H1 (cell line): ENCODE measurements around the gene GOLGA2. TPM values are rescaled to one million over a fixed set of nuclear protein-coding genes. Genes with fewer than 3 reads are reported as not detected.

Experiments
- CTCF ChIA-PET: fragments of 300-600 bp; sonication (Branson Sonifier 250); formaldehyde crosslinking; loops from one replicate; lab custom pipeline; 2021; ENCODE audit not compliant: partially characterized antibody; lab: Charles Lee
- POLR2A ChIA-PET: fragments of 300-600 bp; sonication (Branson Sonifier 250); formaldehyde crosslinking; loops from one replicate; lab custom pipeline; 2021; ENCODE audit warnings: inconsistent platforms; ENCODE audit not compliant: partially characterized antibody; lab: Charles Lee
- DNase-seq, 2 experiments: peaks; one replicate each; pipeline versions ENCODE4 v3.0.0 to v3.0.0-alpha.2; 2010 to 2022; ENCODE audit warnings: low spot score in 2 of 2, low read depth in 1 of 2, mixed read lengths in 1 of 2
- FAIRE-seq: peaks from 2 replicates; lab custom pipeline; 2011; peaks lifted over from hg19 to GRCh38; lab: Jason Lieb, UNC
- H2AFZ ChIP-seq: 2 replicates; pipeline ENCODE4 v1.8.1; 2012; ENCODE audit warnings: low read length, inconsistent platforms
- H2AK5ac ChIP-seq: 2 replicates; pipeline ENCODE4 v1.6.1; 2013; ENCODE audit warnings: low read depth, low read length
- H2BK120ac ChIP-seq: replicated peaks from 2 replicates; pipeline ENCODE3; 2013; ENCODE audit warnings: low read depth, low read length, inconsistent platforms
- H2BK12ac ChIP-seq: 2 replicates; pipeline ENCODE4 v1.6.1; 2013; ENCODE audit warnings: low read depth, low read length
- H2BK15ac ChIP-seq: 2 replicates; pipeline ENCODE4 v1.6.1; 2013; ENCODE audit warnings: low read length
- H2BK20ac ChIP-seq: 2 replicates; pipeline ENCODE4 v1.6.1; 2013; ENCODE audit warnings: low read length
- H2BK5ac ChIP-seq: 2 replicates; pipeline ENCODE4 v1.6.1; 2013; ENCODE audit warnings: low read depth, low read length
- H3K14ac ChIP-seq: 2 replicates; pipeline ENCODE4 v1.6.1; 2013; ENCODE audit warnings: inconsistent platforms; ENCODE audit not compliant: insufficient read length
- H3K18ac ChIP-seq: 2 replicates; pipeline ENCODE4 v1.6.1; 2013; ENCODE audit warnings: low read length; ENCODE audit errors: extremely low read depth
- H3K23ac ChIP-seq: 2 replicates; pipeline ENCODE4 v1.6.1; 2013; ENCODE audit warnings: inconsistent platforms; ENCODE audit not compliant: insufficient read length
- H3K23me2 ChIP-seq: 2 replicates; pipeline ENCODE4 v1.6.1; 2013; ENCODE audit warnings: low read depth, low read length
- H3K27ac ChIP-seq: 2 replicates; pipeline ENCODE4 v1.6.1; 2011; ENCODE audit warnings: low read depth, low read length, inconsistent platforms
- H3K27me3 ChIP-seq, 4 experiments: replicated peaks in 1 of 4; 1 replicate in 1 of 4; 2 replicates in 3 of 4; pipeline versions ENCODE4 v1.6.1 to v1.8.1; 2011 to 2013; ENCODE audit warnings: low read length in 3 of 4, mild to moderate bottlenecking in 3 of 4, inconsistent platforms in 2 of 4, mixed read lengths in 2 of 4, moderate library complexity in 1 of 4; ENCODE audit not compliant: control insufficient read depth in 3 of 4, insufficient read depth in 3 of 4; ENCODE audit errors: extremely low read depth in 1 of 4
- H3K36me3 ChIP-seq, 4 experiments: 2 replicates each; pipeline versions ENCODE4 v1.6.1 to v1.8.1; 2011 to 2013; ENCODE audit warnings: mild to moderate bottlenecking in 4 of 4, low read length in 3 of 4, moderate library complexity in 2 of 4, control low read depth in 1 of 4, inconsistent platforms in 1 of 4; ENCODE audit not compliant: insufficient read depth in 4 of 4, control insufficient read depth in 2 of 4
- H3K4ac ChIP-seq: replicated peaks from 2 replicates; pipeline ENCODE3; 2013; ENCODE audit warnings: low read length, low read depth, mixed read lengths, inconsistent platforms; ENCODE audit not compliant: insufficient read length
- H3K4me1 ChIP-seq, 4 experiments: replicated peaks in 1 of 4; 1 replicate in 1 of 4; 2 replicates in 3 of 4; pipeline versions ENCODE4 v1.6.1 to v1.8.1; 2011 to 2013; ENCODE audit warnings: low read length in 3 of 4, inconsistent platforms in 2 of 4, mixed read lengths in 1 of 4; ENCODE audit not compliant: insufficient read depth in 4 of 4, control insufficient read depth in 3 of 4
- H3K4me2 ChIP-seq, 2 experiments: 2 replicates each; pipeline versions ENCODE4 v1.6.1 to v1.8.1; 2011 to 2013; ENCODE audit warnings: low read depth in 2 of 2, low read length in 2 of 2, control low read depth in 1 of 2, inconsistent platforms in 1 of 2, mild to moderate bottlenecking in 1 of 2; ENCODE audit not compliant: insufficient read depth in 1 of 2
- H3K4me3 ChIP-seq, 4 experiments: fragments of 200-600, 300-600 bp in 1 of 4; sonication (generic), shearing (Covaris generic), sonication (Bioruptor Twin) in 1 of 4; 2 replicates each; pipeline versions ENCODE4 v1.5.1 to v1.8.1; 2011 to 2016; ENCODE audit warnings: low read length in 4 of 4, low read depth in 3 of 4, control low read depth in 2 of 4, inconsistent platforms in 2 of 4, mild to moderate bottlenecking in 2 of 4, mixed read lengths in 1 of 4, moderate library complexity in 1 of 4; ENCODE audit not compliant: insufficient read depth in 2 of 4; ENCODE audit errors: extremely low read depth in 1 of 4
- H3K56ac ChIP-seq: replicated peaks from 2 replicates; pipeline ENCODE3; 2013; ENCODE audit warnings: low read depth, mild to moderate bottlenecking, mixed read lengths, low read length, inconsistent platforms; ENCODE audit not compliant: insufficient read length
- H3K79me1 ChIP-seq: 2 replicates; pipeline ENCODE4 v1.6.1; 2013; ENCODE audit warnings: low read depth, low read length, control low read depth
- H3K79me2 ChIP-seq, 2 experiments: 2 replicates each; pipeline versions ENCODE4 v1.6.1 to v1.8.1; 2012 to 2013; ENCODE audit warnings: low read length in 2 of 2, mild to moderate bottlenecking in 2 of 2, inconsistent platforms in 1 of 2; ENCODE audit not compliant: insufficient read depth in 2 of 2, control insufficient read depth in 1 of 2
- H3K9ac ChIP-seq, 4 experiments: replicated peaks in 1 of 4; 1 replicate in 1 of 4; 2 replicates in 3 of 4; pipeline versions ENCODE4 v1.6.1 to v1.8.1; 2011 to 2013; ENCODE audit warnings: low read depth in 3 of 4, low read length in 3 of 4, control low read depth in 2 of 4, mild to moderate bottlenecking in 2 of 4, moderate library complexity in 2 of 4, inconsistent platforms in 1 of 4; ENCODE audit errors: extremely low read depth in 1 of 4
- H3K9me3 ChIP-seq, 2 experiments: 2 replicates each; pipeline versions ENCODE4 v1.6.1 to v1.8.1; 2012 to 2013; ENCODE audit warnings: mild to moderate bottlenecking in 2 of 2, moderate library complexity in 2 of 2, control low read depth in 1 of 2, inconsistent platforms in 1 of 2, low read depth in 1 of 2, low read length in 1 of 2, mixed read lengths in 1 of 2; ENCODE audit not compliant: insufficient read depth in 2 of 2
- H4K20me1 ChIP-seq, 2 experiments: replicated peaks in 1 of 2; 2 replicates each; pipeline versions ENCODE3 to v1.8.1; 2011 to 2013; ENCODE audit warnings: inconsistent platforms in 2 of 2, low read length in 2 of 2, mild to moderate bottlenecking in 1 of 2; ENCODE audit not compliant: insufficient read depth in 2 of 2, control insufficient read depth in 1 of 2
- H4K5ac ChIP-seq: 2 replicates; pipeline ENCODE4 v1.6.1; 2013; ENCODE audit warnings: low read length, low read depth, mixed read lengths, inconsistent platforms; ENCODE audit not compliant: insufficient read length
- H4K8ac ChIP-seq: 2 replicates; pipeline ENCODE4 v1.8.0; 2013; ENCODE audit warnings: mild to moderate bottlenecking, moderate library complexity, low read length, inconsistent platforms; ENCODE audit not compliant: insufficient read depth; ENCODE audit errors: extremely low read depth
- H4K91ac ChIP-seq: replicated peaks from 2 replicates; pipeline ENCODE3; 2013; ENCODE audit warnings: low read length, mixed read lengths, inconsistent platforms; ENCODE audit not compliant: insufficient read length
- WGBS, 2 experiments: shearing (Covaris generic) in 1 of 2; methylation state at CpG; one replicate each; pipeline versions ENCODE4 v1.1.6 to v1.1.7; 2013 to 2015; ENCODE audit warnings: low lambda C conversion rate in 2 of 2, mixed read lengths in 2 of 2, inconsistent platforms in 1 of 2, low coverage in 1 of 2, missing lambda C conversion rate in 1 of 2; ENCODE audit not compliant: insufficient replicate concordance in 2 of 2, insufficient coverage in 1 of 2, insufficient read length in 1 of 2; ENCODE audit errors: extremely low coverage in 1 of 2, missing lambda C conversion rate in 1 of 2; 5-methylcytosine and 5-hydroxymethylcytosine counted together
- polyA plus RNA-seq, 7 experiments: library from polyadenylated mRNA; depleted of rRNA in 3 of 7; stranded (reverse) in 5 of 7; unstranded in 2 of 7; fragments of >200 nt in 5 of 7; fragments of 200-250 nt in 2 of 7; gene quantifications; 1 replicate in 5 of 7; 2 replicates in 1 of 7; 4 replicates in 1 of 7; pipeline versions ENCODE4 v1.2.1 to v1.2.3, GENCODE V29; 2011 to 2013; ENCODE audit warnings: missing spikeins in 2 of 7, mixed read lengths in 2 of 7
- total RNA-seq: library from RNA; stranded (reverse); fragmentation: NEBNext Ultra II Directional; extraction: Animal tissue kit (Norgen Biotek cat#: 25700); gene quantifications from 2 replicates; pipeline ENCODE4 v1.2.1, GENCODE V29; 2021

The GOLGA2 gene
- total and polyA plus RNA-seq, 2 of the 8 experiments (the other 6 are each of a cell fraction or from before 2014, with no cell fraction given), result 13.1 to 43.6 TPM

DNA sequence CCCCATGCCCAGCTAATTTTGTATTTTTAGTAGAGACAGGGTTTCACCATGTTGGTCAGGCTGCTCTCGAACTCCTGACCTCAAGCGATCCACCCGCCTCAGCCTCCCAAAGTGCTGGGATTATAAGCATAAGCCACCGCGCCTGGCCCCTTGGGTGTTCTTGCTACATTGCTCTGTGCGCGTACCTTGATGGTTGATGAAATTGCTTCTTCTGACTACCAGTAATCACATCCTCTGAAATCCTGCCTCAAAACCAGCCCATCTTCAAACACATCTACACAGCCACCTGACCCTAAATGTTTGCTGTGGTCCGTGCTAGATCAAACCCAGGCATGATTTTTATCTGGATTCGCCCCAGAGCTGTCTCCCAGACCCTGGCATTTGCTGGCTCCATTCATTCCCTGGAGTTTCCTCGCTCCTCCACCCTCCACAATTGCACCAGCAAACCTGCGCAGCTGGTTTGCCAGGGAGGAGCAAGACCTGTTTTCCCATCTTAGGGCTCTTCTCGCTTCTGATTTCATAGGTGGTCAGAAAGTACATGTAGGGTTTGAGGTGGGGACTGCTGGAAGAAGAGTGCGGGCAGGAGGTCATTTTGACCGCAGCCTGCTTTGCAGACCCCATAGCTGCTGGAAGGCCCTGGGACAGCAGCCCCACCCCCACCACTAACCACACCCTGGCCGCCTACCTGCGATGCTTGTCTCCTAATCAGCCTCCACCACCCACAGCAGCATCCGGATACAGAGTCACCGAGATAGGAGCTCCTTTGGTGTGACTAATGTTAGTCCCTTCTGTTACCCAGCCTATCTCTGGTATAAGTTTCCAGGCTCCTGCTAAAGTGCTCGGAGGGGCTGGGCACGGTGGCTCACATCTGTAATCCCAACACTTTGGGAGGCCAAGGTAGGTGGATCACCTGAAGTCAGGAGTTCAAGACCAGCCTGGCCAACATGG lies 23.0 kb upstream of the GOLGA2 start:
- Histone ChIP-seq H2BK12ac (no peak overlapping the region), H2AK5ac (no peak overlapping the region), H3K79me1 (no peaks in the 10 kb centered on the region), H3K4me1 (no peaks in the 10 kb centered on the region), H3K9me3 (no peaks in the 10 kb centered on the region), H3K27me3 (no peaks in the 10 kb centered on the region), H3K36me3 (no peaks in the 10 kb centered on the region), H2BK15ac (no peak overlapping the region), H3K56ac (no peak overlapping the region), H3K14ac (no peak overlapping the region), H3K9ac (no peak overlapping the region), H3K4ac (no peak overlapping the region), H2BK5ac (no peak overlapping the region), H3K4me3 (no peak overlapping the region), H3K79me2 (no peaks in the 10 kb centered on the region), H2BK120ac (no peak overlapping the region), H2BK20ac (no peak overlapping the region), H4K5ac (no peak overlapping the region), H3K27ac (no peak overlapping the region), H4K20me1 (peaks cover 0 to 1% of the 10 kb centered on the region in 2 experiments), H4K8ac (no peak overlapping the region), H3K18ac (no peak overlapping the region), H3K23ac (no peak overlapping the region), H2AFZ (no peak overlapping the region), H3K23me2 (no peaks in the 10 kb centered on the region), H4K91ac (no peak overlapping the region), H3K4me2 (no peak overlapping the region)
- POLR2A ChIA-PET, result interaction anchor here (0.7 to 2.4 kb wide), 7 partner anchors 10 to 426 kb away, joined by 3 to 6 read pairs (median 3); no protein-coding TSS in a partner anchor
- 88% methylated on average over 20 of the region's 20 CpGs; no CpG with 5 or more reads in 1 of the 2 experiments for WGBS, 2 experiments
- CTCF ChIA-PET, result interaction anchor here (0.7 to 8.1 kb wide), 10 partner anchors 8 to 140 kb away, joined by 3 to 88 read pairs (median 6); no protein-coding TSS in a partner anchor
- DNase-seq, result no peak
- FAIRE-seq, result no peak
